Germinal center (tissue), 1 donor: ENCODE measurements around the gene MYCN.
"Not testable (repeated sequence)": the region's sequence is repeated elsewhere in the genome, so short reads cannot be mapped to it uniquely, and the experiment has no call there.

Experiments
- DNase-seq: peaks from one replicate; pipeline ENCODE4 v3.0.0; 2012; ENCODE audit warnings: mixed read lengths, low spot score

The MYCN gene

GRCh38 chr2:15957881-15958713 is 17.7 kb downstream of the MYCN start:
- DNase-seq, result no peak

GRCh38 chr2:15959331-15960153 is 19.2 kb downstream of the MYCN start:
- DNase-seq, result no peak

GRCh38 chr2:15960154-15960520 is 19.8 kb downstream of the MYCN start:
- not testable (repeated sequence) for DNase-seq

GRCh38 chr2:15963109-15963976 is 23.0 kb downstream of the MYCN start:
- not testable (repeated sequence) for DNase-seq

GRCh38 chr2:15963977-15964670 is 23.8 kb downstream of the MYCN start:
- no peak for DNase-seq

- DNase-seq, result no peak
These were observed 24.7 kb downstream of the MYCN start for GRCh38 chr2:15964936-15965563.

GRCh38 chr2:15965564-15966019 is 25.2 kb downstream of the MYCN start:
- DNase-seq, result no peak

- no peak for DNase-seq
These were observed 27.3 kb downstream of the MYCN start for GRCh38 chr2:15967415-15968279.

GRCh38 chr2:15968280-15969178 is 28.2 kb downstream of the MYCN start:
- no peak for DNase-seq

GRCh38 chr2:15969214-15969613 is 28.9 kb downstream of the MYCN start:
- DNase-seq, result no peak

- no peak for DNase-seq
These were observed 30.4 kb downstream of the MYCN start for GRCh38 chr2:15970701-15971100.

- DNase-seq, result no peak
These were observed 31.0 kb downstream of the MYCN start for GRCh38 chr2:15971351-15971750.

- no peak for DNase-seq
These were observed 31.6 kb downstream of the MYCN start for GRCh38 chr2:15971831-15972522.

GRCh38 chr2:15973481-15974401 is 33.4 kb downstream of the MYCN start:
- DNase-seq, result no peak

GRCh38 chr2:15974565-15975260 is 34.4 kb downstream of the MYCN start:
- DNase-seq, result no peak

- no peak for DNase-seq
These were observed 34.9 kb downstream of the MYCN start for GRCh38 chr2:15975261-15975600.

GRCh38 chr2:15975676-15976075 is 35.3 kb downstream of the MYCN start:
- DNase-seq, result no peak
